ENCODE data around the gene KCNIP4.

DNA sequence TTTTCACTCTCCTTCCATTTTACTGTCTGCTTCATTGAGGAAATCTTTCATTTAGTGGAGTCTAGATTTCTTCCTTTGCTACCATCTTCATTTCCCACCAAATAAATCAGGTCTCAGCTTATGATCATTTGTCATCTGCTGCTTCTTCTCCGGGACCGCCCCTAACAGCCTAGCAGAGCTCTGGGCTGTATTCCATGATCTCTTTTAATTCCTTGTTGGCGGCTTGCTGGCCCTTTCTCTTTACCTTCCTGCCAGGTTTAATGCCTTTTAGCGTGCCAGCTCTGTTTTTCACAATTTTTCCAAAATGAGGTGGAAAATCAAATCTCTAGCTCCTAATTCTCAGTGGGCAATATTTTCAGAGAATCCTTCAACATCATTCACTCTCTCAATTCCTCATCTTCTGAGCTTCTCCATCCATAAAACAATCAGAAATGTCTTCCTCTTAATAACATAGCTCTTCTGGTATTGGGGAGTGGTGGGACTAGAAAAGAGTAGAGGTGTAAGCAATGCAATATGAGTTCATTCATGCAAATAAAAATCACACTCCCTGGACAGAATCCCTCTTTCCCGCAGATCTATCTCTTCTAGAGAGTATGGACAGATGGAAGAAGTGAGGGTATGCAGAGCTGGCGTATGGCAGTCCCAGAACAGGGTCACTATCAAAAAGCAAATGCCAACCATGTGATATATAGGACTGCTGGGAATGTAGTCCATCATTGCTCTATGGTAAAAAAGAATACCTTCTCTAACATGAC is 491.3 kb downstream of the KCNIP4 start:
- TF ChIP-seq, protein P1, sequence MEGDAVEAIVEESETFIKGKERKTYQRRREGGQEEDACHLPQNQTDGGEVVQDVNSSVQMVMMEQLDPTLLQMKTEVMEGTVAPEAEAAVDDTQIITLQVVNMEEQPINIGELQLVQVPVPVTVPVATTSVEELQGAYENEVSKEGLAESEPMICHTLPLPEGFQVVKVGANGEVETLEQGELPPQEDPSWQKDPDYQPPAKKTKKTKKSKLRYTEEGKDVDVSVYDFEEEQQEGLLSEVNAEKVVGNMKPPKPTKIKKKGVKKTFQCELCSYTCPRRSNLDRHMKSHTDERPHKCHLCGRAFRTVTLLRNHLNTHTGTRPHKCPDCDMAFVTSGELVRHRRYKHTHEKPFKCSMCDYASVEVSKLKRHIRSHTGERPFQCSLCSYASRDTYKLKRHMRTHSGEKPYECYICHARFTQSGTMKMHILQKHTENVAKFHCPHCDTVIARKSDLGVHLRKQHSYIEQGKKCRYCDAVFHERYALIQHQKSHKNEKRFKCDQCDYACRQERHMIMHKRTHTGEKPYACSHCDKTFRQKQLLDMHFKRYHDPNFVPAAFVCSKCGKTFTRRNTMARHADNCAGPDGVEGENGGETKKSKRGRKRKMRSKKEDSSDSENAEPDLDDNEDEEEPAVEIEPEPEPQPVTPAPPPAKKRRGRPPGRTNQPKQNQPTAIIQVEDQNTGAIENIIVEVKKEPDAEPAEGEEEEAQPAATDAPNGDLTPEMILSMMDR (conservative IDR thresholded peaks at IDR 0.05), result no peak
- TF ChIP-seq EZH2 (IDR thresholded peaks at IDR 0.05; ENCODE audit: low read depth), result no peak
